Measurements from ENCODE around the gene SCYL2. TPM values are rescaled to one million over a fixed set of nuclear protein-coding genes. Genes with fewer than 3 reads are reported as not detected.

Gene SCYL2
- polyA plus RNA-seq, 1 donor from 2014 or later = 101 TPM

- H3K36me3 ChIP-seq (ENCODE audit: insufficient read depth, low read length) = peaks cover 7% of the 10 kb centered on the region
- no peaks in the 10 kb centered on the region for H3K27me3 ChIP-seq (ENCODE audit: insufficient read depth, low read depth, low read length)
- H3K9ac ChIP-seq (ENCODE audit: low read length) = no peak overlapping the region
- H3K27ac ChIP-seq (ENCODE audit: low read length) = no peak overlapping the region
- no peaks in the 10 kb centered on the region for H4K20me1 ChIP-seq (ENCODE audit: insufficient read depth)
- no peaks in the 10 kb centered on the region for H3F3A ChIP-seq (ENCODE audit: insufficient read depth, low read length, poor library complexity, severe bottlenecking)
- H3K4me2 ChIP-seq (ENCODE audit: low read length) = no peak overlapping the region
- no peak overlapping the region for H2AFZ ChIP-seq (ENCODE audit: low read depth, low read length)
- no peaks in the 10 kb centered on the region for H3K79me2 ChIP-seq (replicated peaks; ENCODE audit: insufficient read depth, low read length)
- H3K9me2 ChIP-seq (ENCODE audit: insufficient read depth, low read length) = no peaks in the 10 kb centered on the region
- H3K4me3 ChIP-seq (ENCODE audit: low read length) = no peak overlapping the region
- no peak for TF ChIP-seq TAF1 (IDR thresholded peaks at IDR 0.05; ENCODE audit: low read depth)
- H3K9me3 ChIP-seq (ENCODE audit: low read length) = no peaks in the 10 kb centered on the region
Observed at GRCh38 chr12:100332852-100333251, 65.9 kb downstream of the SCYL2 start.

- Histone ChIP-seq H3K9ac (ENCODE audit: low read length) (no peak overlapping the region), H3K36me3 (ENCODE audit: insufficient read depth, low read length) (peaks cover 18% of the 10 kb centered on the region), H3K27me3 (ENCODE audit: insufficient read depth, low read depth, low read length) (no peaks in the 10 kb centered on the region), H3K4me2 (ENCODE audit: low read length) (no peak overlapping the region), H2AFZ (ENCODE audit: low read depth, low read length) (no peak overlapping the region), H4K20me1 (ENCODE audit: insufficient read depth) (no peaks in the 10 kb centered on the region), H3K79me2 (replicated peaks; ENCODE audit: insufficient read depth, low read length) (no peaks in the 10 kb centered on the region), H3K9me2 (ENCODE audit: insufficient read depth, low read length) (no peaks in the 10 kb centered on the region), H3F3A (ENCODE audit: insufficient read depth, low read length, poor library complexity, severe bottlenecking) (no peaks in the 10 kb centered on the region), H3K4me3 (ENCODE audit: low read length) (no peak overlapping the region), H3K9me3 (ENCODE audit: low read length) (no peaks in the 10 kb centered on the region), H3K27ac (ENCODE audit: low read length) (no peak overlapping the region)
- TF ChIP-seq SMC3 (conservative IDR thresholded peaks at IDR 0.05; ENCODE audit: poor library complexity) (no peak), POLR2AphosphoS5 (IDR thresholded peaks at IDR 0.05) (no peak), CTCF (IDR thresholded peaks at IDR 0.05; ENCODE audit: poor library complexity, severe bottlenecking) (no peak), EZH2 (IDR thresholded peaks at IDR 0.05; ENCODE audit: borderline replicate concordance, insufficient read depth, low read length, poor library complexity, severe bottlenecking) (no peak), REST (IDR thresholded peaks at IDR 0.05; ENCODE audit: borderline replicate concordance) (no peak), EP300 (conservative IDR thresholded peaks at IDR 0.05; ENCODE audit: poor library complexity, severe bottlenecking) (no peak), TAF1 (IDR thresholded peaks at IDR 0.05; ENCODE audit: low read depth) (no peak), RAD21 (conservative IDR thresholded peaks at IDR 0.05) (no peak), MXI1 (conservative IDR thresholded peaks at IDR 0.05; ENCODE audit: poor library complexity, severe bottlenecking) (no peak)
Observed at GRCh38 chr12:100337299-100337698, 70.3 kb downstream of the SCYL2 start.

DNA sequence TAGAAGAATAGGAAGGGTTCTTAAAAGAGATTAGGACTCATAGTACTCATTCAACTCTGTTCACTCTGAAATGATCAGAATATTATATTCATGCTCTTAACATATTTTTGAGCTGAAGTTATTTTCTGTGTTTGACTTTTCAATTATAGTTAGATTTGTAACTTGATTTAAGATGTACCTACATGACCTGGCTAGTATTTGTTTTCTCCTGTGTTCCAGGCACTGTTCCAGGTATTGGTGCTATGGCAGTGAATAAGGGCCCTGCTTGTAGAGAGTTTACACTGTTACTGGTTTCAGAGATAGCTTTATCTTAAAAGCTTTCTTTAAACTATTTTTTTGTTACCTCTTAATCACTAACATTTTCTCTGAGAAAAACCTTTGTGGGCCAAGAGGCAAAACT, 70.8 kb downstream of the SCYL2 start:
- H3K9me2 ChIP-seq (ENCODE audit: insufficient read depth, low read length) = no peaks in the 10 kb centered on the region
- H3K27me3 ChIP-seq (ENCODE audit: insufficient read depth, low read depth, low read length) = no peaks in the 10 kb centered on the region
- H3K9ac ChIP-seq (ENCODE audit: low read length) = no peak overlapping the region
- H3K27ac ChIP-seq (ENCODE audit: low read length) = no peak overlapping the region
- H3K4me2 ChIP-seq (ENCODE audit: low read length) = no peak overlapping the region
- H3K9me3 ChIP-seq (ENCODE audit: low read length) = no peaks in the 10 kb centered on the region
- H3K36me3 ChIP-seq (ENCODE audit: insufficient read depth, low read length) = peaks cover 18% of the 10 kb centered on the region
- H3K4me3 ChIP-seq (ENCODE audit: low read length) = no peak overlapping the region
- H3F3A ChIP-seq (ENCODE audit: insufficient read depth, low read length, poor library complexity, severe bottlenecking) = no peaks in the 10 kb centered on the region
- no peaks in the 10 kb centered on the region for H3K79me2 ChIP-seq (replicated peaks; ENCODE audit: insufficient read depth, low read length)
- TF ChIP-seq SMC3 (conservative IDR thresholded peaks at IDR 0.05; ENCODE audit: poor library complexity) (no peak), RAD21 (conservative IDR thresholded peaks at IDR 0.05) (no peak), REST (IDR thresholded peaks at IDR 0.05; ENCODE audit: borderline replicate concordance) (no peak), TAF1 (IDR thresholded peaks at IDR 0.05; ENCODE audit: low read depth) (no peak), EZH2 (IDR thresholded peaks at IDR 0.05; ENCODE audit: borderline replicate concordance, insufficient read depth, low read length, poor library complexity, severe bottlenecking) (no peak), MXI1 (conservative IDR thresholded peaks at IDR 0.05; ENCODE audit: poor library complexity, severe bottlenecking) (no peak), EP300 (conservative IDR thresholded peaks at IDR 0.05; ENCODE audit: poor library complexity, severe bottlenecking) (no peak), POLR2AphosphoS5 (IDR thresholded peaks at IDR 0.05) (no peak), CTCF (IDR thresholded peaks at IDR 0.05; ENCODE audit: poor library complexity, severe bottlenecking) (no peak)
- H4K20me1 ChIP-seq (ENCODE audit: insufficient read depth) = no peaks in the 10 kb centered on the region
- no peak overlapping the region for H2AFZ ChIP-seq (ENCODE audit: low read depth, low read length)
